ENCODE measurements around the gene ADARB2.

DNA sequence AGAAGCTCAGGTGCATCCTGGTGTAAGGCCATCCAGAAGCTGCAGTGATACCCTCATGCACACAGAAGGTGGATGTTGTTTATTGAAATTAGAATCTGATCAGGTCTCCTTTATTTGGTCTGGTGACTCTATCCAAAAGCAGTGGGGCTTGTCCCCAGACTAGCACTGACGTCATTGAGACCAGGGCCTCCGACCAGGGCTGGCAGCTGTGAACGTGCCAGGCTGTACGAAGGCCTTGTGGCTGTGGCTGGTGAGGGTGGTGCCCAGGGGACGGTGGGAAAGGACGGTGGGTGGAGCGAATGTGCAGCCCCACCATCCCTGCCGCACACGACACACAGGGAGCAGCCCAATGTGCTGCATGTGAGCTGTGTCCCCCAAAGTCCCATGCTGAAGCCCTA, 160.0 kb downstream of the ADARB2 start:
- TF ChIP-seq, protein P1, sequence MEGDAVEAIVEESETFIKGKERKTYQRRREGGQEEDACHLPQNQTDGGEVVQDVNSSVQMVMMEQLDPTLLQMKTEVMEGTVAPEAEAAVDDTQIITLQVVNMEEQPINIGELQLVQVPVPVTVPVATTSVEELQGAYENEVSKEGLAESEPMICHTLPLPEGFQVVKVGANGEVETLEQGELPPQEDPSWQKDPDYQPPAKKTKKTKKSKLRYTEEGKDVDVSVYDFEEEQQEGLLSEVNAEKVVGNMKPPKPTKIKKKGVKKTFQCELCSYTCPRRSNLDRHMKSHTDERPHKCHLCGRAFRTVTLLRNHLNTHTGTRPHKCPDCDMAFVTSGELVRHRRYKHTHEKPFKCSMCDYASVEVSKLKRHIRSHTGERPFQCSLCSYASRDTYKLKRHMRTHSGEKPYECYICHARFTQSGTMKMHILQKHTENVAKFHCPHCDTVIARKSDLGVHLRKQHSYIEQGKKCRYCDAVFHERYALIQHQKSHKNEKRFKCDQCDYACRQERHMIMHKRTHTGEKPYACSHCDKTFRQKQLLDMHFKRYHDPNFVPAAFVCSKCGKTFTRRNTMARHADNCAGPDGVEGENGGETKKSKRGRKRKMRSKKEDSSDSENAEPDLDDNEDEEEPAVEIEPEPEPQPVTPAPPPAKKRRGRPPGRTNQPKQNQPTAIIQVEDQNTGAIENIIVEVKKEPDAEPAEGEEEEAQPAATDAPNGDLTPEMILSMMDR (IDR thresholded peaks at IDR 0.05), result no peak
- TF ChIP-seq POLR2A (IDR thresholded peaks at IDR 0.05), result no peak
